ENCODE measurements around the gene FAM167B. TPM values are rescaled to one million over a fixed set of nuclear protein-coding genes. Genes with fewer than 3 reads are reported as not detected.
"Not testable (repeated sequence)": the region's sequence is repeated elsewhere in the genome, so short reads cannot be mapped to it uniquely, and the experiment has no call there.

The FAM167B gene
- total RNA-seq, 4 donors from 2014 or later, result 3.6 to 5.6 (median 4.1) TPM

GRCh38 chr1:32273391-32274208 is 26.6 kb downstream of the FAM167B start:
- intact Hi-C loops (cut with DNase I), result no loop called here
- no peak overlapping the region for H3K27ac ChIP-seq
- TF ChIP-seq CTCF (IDR thresholded peaks at IDR 0.05) (no peak), POLR2A (IDR thresholded peaks at IDR 0.05) (no peak)
- no peaks in the 10 kb centered on the region for H3K36me3 ChIP-seq
- H3K4me1 ChIP-seq, result peaks cover 0 to 13% of the 10 kb centered on the region in 2 donors
- no peak overlapping the region for H3K4me3 ChIP-seq (replicated peaks in 1 of 3)
- peak; percentile 14 to 29 for DNase-seq
- no peaks in the 10 kb centered on the region for H3K27me3 ChIP-seq
- no peaks in the 10 kb centered on the region for H3K9me3 ChIP-seq
- WGBS, 2 donors, result 31 to 50% methylated on average over 8 to 10 of the region's 10 CpGs

- 83 to 86% methylated on average over 29 to 31 of the region's 31 CpGs for WGBS, 2 donors
- intact Hi-C loops (cut with DNase I), result no loop called here
These were observed 27.8 kb downstream of the FAM167B start for GRCh38 chr1:32274646-32275340.

GRCh38 chr1:32275424-32275823 is 28.4 kb downstream of the FAM167B start:
- intact Hi-C loops (cut with DNase I), result no loop called here
- 25 to 30% methylated on average over 6 to 21 of the region's 41 CpGs for WGBS, 2 donors

More at GRCh38 chr1:32274646-32275340, 27.8 kb downstream of the FAM167B start:
- Histone ChIP-seq H3K4me1 (peaks cover 0 to 13% of the 10 kb centered on the region in 2 donors), H3K27me3 (no peaks in the 10 kb centered on the region), H3K4me3 (replicated peaks in 1 of 3) (no peak overlapping the region), H3K9me3 (no peaks in the 10 kb centered on the region), H3K27ac (no peak overlapping the region), H3K36me3 (no peaks in the 10 kb centered on the region)
- no peak for TF ChIP-seq POLR2A (IDR thresholded peaks at IDR 0.05)
- no peak for DNase-seq

GRCh38 chr1:32276032-32276782 is 29.2 kb downstream of the FAM167B start:
- WGBS, 2 donors, result 67 to 69% methylated on average over 22 to 26 of the region's 30 CpGs
- Histone ChIP-seq H3K36me3 (no peaks in the 10 kb centered on the region), H3K27me3 (no peaks in the 10 kb centered on the region), H3K4me1 (peaks cover 0 to 13% of the 10 kb centered on the region in 2 donors), H3K27ac (no peak overlapping the region), H3K4me3 (replicated peaks in 1 of 3) (no peak overlapping the region), H3K9me3 (no peaks in the 10 kb centered on the region)
- no peak for TF ChIP-seq CTCF (IDR thresholded peaks at IDR 0.05)
- TF ChIP-seq POLR2A (IDR thresholded peaks at IDR 0.05), result no peak
- intact Hi-C loops (cut with DNase I), result no loop called here
- DNase-seq, result no peak

More at GRCh38 chr1:32275424-32275823, 28.4 kb downstream of the FAM167B start:
- H3K9me3 ChIP-seq, result no peaks in the 10 kb centered on the region
- H3K27me3 ChIP-seq, result no peaks in the 10 kb centered on the region
- H3K27ac ChIP-seq, result no peak overlapping the region
- no peak overlapping the region for H3K4me3 ChIP-seq (replicated peaks in 1 of 3)
- TF ChIP-seq POLR2A (IDR thresholded peaks at IDR 0.05) (no peak), CTCF (IDR thresholded peaks at IDR 0.05) (no peak)
- H3K4me1 ChIP-seq, result peaks cover 0 to 13% of the 10 kb centered on the region in 2 donors
- no peaks in the 10 kb centered on the region for H3K36me3 ChIP-seq
- peak; percentile 53 to 67 for DNase-seq

GRCh38 chr1:32284777-32285176 is 37.8 kb downstream of the FAM167B start:
- H3K27me3 ChIP-seq; DNase-seq; intact Hi-C loops (cut with DNase I); H3K36me3 ChIP-seq; H3K4me3 ChIP-seq (replicated peaks in 1 of 3); H3K27ac ChIP-seq; H3K4me1 ChIP-seq; H3K9me3 ChIP-seq: not testable (repeated sequence)
- whole genome bisulfite sequencing, 2 donors, result 96 to 98% methylated on average over 8 of the region's 8 CpGs

Measured in thyroid gland (tissue), 4 donors.